22Rv1 (cell line): ENCODE results near the gene ALMS1.
"Not testable (repeated sequence)": the region's sequence is repeated elsewhere in the genome, so short reads cannot be mapped to it uniquely, and the experiment has no call there.

Experiments used
- ZFX ChIP-seq: fragments of 450-650 bp; IDR thresholded peaks from 2 replicates; pipeline ENCODE4 v1.6.1; 2017; ENCODE audit warnings: antibody characterized with exemption, borderline replicate concordance
- TF ChIP-seq, protein P1 (sequence below): fragments of 450-650 bp; IDR thresholded peaks from 2 replicates; pipeline ENCODE4 v1.5.1; 2017; ENCODE audit warnings: mild to moderate bottlenecking

DNA sequence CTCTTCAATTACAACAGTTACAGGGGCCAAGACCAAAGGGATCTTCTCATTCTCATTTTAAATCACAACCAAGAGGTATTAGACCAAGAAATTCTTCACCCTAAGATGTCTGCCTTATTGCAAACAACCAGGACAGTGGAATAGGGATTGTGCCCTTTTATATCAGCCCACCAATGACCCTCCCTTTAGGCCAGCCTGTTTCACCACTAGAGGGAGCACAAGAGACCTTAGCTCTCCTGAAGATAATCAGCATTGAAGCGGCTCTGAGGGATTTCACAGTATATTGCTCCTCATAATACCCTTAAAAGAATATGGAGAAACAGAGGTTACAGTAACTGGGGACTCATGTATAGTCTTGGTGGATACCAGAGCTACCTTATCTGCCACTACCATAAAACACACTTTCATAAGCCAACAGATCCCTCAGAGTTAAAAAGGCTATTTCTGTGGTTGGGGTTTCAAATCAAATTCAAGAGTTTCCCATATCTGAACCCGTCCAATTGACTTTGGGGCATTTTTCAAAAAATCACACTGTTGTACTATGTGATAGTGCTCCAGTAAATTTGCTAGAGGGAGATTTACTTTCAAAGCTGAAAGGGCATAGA lies 245.1 kb downstream of the ALMS1 start:
- TF ChIP-seq, protein P1, sequence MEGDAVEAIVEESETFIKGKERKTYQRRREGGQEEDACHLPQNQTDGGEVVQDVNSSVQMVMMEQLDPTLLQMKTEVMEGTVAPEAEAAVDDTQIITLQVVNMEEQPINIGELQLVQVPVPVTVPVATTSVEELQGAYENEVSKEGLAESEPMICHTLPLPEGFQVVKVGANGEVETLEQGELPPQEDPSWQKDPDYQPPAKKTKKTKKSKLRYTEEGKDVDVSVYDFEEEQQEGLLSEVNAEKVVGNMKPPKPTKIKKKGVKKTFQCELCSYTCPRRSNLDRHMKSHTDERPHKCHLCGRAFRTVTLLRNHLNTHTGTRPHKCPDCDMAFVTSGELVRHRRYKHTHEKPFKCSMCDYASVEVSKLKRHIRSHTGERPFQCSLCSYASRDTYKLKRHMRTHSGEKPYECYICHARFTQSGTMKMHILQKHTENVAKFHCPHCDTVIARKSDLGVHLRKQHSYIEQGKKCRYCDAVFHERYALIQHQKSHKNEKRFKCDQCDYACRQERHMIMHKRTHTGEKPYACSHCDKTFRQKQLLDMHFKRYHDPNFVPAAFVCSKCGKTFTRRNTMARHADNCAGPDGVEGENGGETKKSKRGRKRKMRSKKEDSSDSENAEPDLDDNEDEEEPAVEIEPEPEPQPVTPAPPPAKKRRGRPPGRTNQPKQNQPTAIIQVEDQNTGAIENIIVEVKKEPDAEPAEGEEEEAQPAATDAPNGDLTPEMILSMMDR = peak; percentile 39
- not testable (repeated sequence) for TF ChIP-seq ZFX
